Measurements from ENCODE around the gene CYP46A1.
A peak's percentile ranks its signal among the peaks of the same experiment; 100 is the strongest.
"Not testable (repeated sequence)": the region's sequence is repeated elsewhere in the genome, so short reads cannot be mapped to it uniquely, and the experiment has no call there.

CYP46A1 gene

DNA sequence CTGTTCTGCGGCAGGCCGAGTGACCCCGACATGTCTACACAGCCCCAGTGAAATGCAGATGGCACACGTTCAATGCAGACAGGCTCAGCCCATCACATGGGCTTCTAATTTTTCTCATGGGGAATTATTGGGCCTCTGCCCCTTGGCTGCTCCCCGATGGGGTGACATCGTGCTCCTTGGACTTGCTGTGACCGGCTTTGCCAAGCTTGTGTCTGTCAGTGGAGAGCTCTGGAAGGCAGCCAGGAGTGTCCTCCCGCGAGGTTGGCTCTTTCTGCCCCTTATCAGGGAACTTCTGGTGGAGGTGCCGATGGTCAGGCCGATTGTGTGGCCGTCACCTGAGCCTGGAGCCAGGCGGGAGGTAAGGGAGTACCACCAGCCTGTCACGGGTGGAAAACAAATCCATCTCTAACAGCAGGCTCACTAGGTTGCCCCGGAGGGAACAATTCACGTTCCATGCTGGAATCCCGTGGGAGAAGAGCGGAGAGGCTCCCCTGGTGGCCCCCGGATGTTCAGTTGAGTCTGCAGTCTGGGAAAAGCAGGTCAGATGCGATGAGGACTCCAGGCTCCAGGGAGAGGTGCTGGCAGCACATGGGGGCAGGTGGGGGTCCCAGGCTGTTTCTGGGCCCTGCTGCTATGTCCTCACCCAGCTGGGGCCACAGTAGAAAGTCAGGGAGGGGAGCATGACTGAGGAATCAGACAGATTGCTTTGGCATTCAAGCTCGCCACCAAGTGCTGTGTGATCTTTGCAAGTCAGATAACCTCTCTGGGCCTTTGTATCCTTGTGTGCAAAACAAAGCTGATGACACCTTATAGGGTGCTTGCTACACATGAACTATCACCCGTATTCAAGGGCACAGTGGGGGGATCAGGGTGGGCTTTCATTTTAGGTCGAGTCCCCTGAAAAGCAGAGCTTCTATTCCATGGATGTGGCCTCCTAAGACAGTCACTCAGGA is 65.9 kb downstream of the CYP46A1 start:
- DNase-seq = no peak

DNA sequence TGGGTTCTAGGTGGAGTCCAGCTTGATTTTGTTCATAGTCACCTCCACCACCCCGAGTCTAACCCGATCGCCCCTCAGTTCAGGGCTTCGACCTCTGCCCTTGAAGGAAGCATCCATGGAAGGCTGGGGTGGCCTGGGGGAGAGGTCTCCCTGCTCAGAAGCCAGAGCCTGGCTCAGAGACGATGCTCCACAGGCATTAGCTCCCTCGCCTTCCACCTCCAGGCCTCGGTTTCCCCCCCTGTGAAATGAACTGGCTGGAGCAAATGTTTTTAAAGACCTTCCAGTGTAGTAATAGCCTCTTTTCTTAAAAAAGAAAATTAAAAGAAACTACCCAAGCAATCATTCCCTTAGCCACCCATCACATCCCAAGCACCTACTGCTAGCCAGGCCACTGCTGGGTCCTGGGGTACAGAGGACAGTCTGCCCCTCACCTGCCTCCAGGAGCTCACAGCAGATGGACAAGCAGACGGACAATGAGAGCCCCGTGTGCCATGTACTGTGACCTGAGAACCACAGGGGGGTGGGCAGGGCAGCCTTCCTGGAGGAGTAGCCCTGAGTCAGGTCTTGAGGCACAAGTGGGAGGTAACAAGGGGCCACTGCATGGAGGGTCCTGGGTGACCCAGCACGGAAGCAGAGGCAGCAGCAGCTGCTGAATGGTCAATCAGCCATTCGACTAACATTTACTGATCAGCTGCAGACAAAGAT is 66.8 kb downstream of the CYP46A1 start:
- DNase-seq = no peak

GRCh38 chr14:99751539-99752485 is 67.7 kb downstream of the CYP46A1 start:
- DNase-seq = no peak

DNA sequence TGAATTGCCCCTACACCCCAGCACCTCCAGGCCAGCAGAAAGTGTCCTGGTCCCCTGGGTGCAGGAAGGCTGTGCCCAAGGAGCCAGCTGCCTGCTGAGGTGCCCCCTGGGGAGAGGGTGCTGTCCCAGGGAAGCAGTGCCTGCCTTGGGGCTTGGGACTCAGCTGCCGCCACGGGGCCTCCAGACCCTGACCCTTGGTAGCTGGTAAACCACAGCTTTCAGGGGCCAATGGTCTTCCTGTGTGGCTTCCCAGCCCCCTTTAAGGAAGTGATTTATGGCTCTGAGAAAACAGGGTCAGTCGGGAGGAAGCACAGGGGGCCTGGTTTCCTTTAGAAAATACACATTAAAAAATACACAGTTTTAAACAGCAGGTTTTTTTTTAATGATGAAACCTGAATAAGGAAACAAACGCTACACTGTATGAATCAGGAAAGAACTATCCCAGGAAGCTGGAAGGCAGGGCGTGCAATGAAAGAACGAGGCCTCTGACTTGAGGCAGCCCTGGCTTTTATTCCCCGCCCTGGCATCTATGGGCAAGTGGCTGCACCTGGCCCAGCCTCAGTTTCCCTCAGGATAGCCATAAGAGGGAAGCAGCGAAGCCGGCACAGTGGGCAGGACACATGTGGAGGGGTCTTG is 68.5 kb downstream of the CYP46A1 start:
- DNase-seq = no peak

DNA sequence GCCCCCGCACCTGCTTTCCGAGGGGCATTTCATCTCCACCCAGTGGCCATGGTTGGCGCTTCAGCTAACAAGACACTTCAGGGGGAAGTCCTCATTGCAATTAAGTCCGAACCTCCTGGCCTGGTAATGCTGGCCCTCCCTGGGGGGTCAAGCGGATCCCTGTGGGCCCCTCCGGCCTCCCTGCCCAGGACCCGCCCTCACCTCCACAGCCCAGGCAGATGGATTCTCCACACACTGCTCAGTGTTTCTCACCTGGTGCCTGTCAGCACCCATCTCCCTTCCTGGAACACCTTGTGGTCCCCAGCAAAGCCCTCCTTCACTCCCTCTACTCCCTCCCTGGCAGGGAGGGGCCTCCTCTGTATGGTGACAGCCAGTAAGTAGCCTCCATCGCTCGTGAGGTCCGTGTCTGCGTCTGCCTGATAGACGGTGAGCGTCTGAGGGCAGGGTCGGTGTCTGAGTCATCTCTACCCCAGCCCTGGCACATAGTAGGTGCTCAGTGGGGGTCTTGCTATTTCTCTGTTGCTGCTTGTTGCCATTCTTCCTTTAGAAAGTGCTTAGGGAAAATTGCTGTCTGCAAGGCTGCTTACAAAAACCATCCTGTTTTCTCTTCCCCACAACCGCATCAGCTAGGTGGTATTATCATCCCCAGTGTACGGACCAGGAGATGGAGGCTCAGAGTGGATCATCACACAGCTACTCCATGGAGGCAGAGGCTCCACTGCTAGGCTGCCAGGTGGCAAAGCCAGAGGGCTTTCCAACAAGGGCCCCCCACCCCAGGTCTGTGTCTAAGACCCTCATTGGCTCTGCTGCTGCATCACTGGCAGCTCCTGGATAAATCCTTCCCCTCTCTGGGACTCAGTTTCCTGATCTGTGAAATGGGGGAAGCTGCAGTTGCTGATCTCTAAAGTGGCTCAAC is 69.4 kb downstream of the CYP46A1 start:
- no peak for DNase-seq

GRCh38 chr14:99754141-99755067 is 70.3 kb downstream of the CYP46A1 start:
- peak; percentile 45 for DNase-seq

- DNase-seq = no peak
These were observed 70.9 kb downstream of the CYP46A1 start for GRCh38 chr14:99755068-99755405.

DNA sequence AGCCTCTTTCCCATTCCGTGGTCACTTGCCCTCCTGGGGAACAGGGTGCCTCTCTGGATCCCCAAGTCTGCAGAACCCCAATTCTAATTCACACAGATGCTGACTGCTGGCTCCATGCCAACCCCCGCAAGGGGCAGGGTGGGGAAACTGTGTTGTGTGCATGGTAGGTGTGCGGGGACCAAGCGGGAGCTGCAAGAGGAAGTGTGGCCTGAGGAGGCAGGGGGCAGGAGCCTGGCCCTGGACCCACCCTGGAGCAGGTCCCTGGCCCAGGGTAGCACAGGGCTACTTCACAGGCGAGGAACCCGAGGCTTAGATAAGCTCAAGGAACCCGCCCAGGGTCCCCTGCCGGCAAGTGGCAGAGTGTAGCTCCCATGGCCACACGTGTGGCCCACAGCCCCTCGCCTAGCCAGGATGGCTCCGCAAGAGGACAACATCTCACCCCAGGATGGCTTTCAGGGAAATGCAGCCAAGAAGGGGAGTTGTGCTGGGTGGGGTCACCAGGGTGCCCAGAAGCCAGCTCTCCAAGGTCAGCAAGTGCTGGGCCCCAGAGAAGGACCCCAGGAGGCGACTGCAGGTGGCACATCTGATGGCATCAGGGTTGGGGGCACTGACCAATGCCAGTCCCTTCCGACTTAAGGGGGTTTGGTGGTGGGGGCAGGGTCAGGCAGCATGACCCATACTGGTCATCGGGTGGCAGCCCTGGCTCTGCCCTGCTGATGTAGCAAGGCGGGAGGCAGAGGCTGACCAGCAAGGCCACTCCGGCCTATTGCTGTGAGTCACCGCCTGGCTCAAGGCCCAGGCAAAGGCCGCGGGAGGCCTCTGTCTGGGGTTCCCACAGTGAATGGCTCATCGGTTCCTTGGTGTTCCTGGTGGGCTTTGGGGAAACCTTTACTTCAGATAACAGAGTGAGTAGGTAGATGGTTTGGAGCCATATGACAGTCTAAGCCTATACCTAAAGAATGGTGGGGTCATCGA is 71.8 kb downstream of the CYP46A1 start:
- no peak for DNase-seq

GRCh38 chr14:99756796-99757195 is 72.7 kb downstream of the CYP46A1 start:
- no peak for DNase-seq

DNA sequence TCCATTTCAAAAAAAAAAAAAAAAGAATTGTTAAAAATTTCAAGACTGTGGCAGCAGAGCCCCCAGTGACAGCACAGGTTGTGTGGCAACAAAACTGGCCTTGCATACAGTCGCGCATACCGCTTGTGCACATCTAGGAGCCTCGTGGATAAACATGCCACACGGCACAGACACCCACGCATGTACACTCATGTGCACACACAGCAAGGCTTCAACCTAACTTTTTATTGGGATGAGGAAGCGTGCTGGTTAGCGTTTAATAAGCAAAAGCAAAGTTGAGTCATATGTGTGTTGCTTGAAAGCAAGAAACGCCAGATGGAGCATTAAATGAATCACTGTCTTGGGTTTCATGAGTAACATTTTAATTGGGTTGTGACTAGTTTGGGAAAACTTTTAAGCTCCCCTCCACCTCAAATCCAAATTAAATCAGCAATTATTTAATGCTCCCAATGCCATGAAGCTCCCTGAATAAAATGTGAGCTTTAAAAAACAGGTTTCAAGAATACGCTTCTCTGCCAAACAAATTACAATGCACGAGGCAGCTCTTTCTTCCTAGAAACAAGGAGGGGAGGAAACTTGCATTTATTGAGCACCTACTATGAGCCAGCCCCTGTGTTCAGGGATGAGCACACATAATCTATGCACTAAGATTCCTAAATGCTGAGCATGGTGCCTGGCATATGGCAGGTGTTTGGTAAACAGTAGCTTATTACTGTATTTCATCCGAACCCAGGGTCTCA is 73.4 kb downstream of the CYP46A1 start:
- no peak for DNase-seq

GRCh38 chr14:99758121-99758821 is 74.2 kb downstream of the CYP46A1 start:
- no peak for DNase-seq

GRCh38 chr14:99758872-99759545 is 74.9 kb downstream of the CYP46A1 start:
- no peak for DNase-seq

- DNase-seq = no peak
These were observed 75.4 kb downstream of the CYP46A1 start for GRCh38 chr14:99759546-99759925.

- no peak for DNase-seq
These were observed 76.7 kb downstream of the CYP46A1 start for GRCh38 chr14:99760817-99761216.

- not testable (repeated sequence) for DNase-seq
These were observed 78.8 kb downstream of the CYP46A1 start for GRCh38 chr14:99762911-99763310.

- no peak for DNase-seq
These were observed 79.6 kb downstream of the CYP46A1 start for GRCh38 chr14:99763527-99764221.
